Stimulated activated CD4-positive, alpha-beta T cell treated with anti-CD3 and anti-CD28 coated beads, Interleukin-1b, Interleukin-23, amount 100 ng/mL, for 4 hours (primary cell): Measurements from ENCODE around the gene TCF4.

Experiments
- DNase-seq, 2 donors: peaks; one replicate each; pipeline ENCODE4 v3.0.0-alpha.2; 2020; ENCODE audit warnings: low read depth in 2 of 2

TCF4 gene

DNA sequence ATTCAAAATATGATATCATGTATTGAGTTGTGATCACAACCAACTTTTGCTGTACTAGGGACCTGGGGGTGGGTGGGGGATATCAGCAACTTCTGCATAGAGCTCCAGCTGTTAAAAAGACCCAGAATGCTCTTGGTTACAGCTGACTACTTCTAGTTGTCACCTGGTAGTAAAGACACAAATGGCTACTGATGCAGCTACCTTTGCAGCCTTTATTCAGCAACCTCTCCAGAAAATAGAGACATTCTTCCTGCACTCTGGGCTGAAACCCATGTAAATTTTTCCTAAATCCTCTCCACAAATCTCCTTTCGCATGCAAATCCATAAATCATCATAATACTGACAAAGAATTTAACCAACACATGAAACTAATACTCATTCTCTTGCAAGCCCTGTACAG, 238.3 kb downstream of the TCF4 start:
- no peak for DNase-seq

- no peak for DNase-seq
Observed at GRCh38 chr18:55346961-55347740, 240.8 kb downstream of the TCF4 start.

GRCh38 chr18:55346387-55346786, 241.6 kb downstream of the TCF4 start:
- no peak for DNase-seq

DNA sequence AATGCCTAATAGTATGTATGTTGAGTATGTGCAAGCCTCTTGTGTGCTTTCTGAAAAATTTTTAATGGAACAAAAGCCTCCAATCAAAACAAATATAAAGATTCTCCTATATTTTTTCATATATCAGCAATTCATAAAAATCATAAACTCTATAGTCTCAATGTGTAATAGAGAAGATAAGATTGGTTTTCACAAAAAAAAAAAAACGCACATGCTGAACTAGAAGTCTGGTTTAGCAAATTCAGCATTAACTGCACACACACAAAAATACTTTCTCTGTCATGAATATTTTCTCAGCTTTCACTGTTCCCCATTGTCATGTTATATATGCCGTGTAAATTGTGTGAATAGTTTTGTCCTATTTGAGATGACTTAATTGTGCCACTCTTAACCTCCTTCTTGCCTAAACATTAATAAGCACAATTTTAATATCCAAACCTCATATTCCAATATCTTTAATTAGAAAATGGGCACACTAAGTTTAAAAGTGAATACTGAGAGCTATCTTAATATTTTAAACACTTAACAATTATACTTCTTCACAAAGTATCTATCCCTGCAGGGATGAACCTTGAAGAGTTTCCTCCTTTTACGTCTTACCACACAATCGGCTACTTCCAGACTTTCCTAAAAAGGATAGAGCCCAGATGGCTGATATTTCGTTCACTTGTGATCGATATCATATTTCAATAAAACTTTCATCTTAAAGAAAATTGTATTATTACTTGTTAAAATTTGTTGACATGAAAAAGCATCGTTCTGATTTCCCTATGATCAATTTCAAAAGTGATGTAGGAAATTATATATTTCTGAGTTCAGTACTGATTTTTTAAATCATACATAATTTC, 242.7 kb downstream of the TCF4 start:
- DNase-seq = no peak

GRCh38 chr18:55343396-55344073, 244.5 kb downstream of the TCF4 start:
- no peak for DNase-seq

GRCh38 chr18:55340998-55341397, 247.0 kb downstream of the TCF4 start:
- no peak for DNase-seq

DNA sequence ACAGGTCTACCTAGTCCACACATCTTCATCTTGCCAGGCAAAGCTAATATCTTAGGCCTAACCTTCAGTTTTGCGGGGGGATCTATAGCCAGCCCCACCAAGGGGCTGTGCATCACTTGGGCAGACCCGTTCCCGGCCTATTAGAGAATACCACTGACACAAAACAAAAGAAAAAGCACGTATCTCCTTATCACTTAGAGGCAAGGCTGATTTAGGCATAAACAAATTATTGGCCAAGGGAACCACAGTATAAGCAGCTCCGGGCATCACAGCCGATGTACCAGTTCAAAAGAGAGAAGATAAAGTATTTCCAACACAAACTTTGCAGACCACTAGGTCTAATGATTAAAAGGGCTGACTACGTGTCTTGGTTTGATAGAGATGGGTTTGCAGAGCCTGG, 248.0 kb downstream of the TCF4 start:
- no peak for DNase-seq

DNA sequence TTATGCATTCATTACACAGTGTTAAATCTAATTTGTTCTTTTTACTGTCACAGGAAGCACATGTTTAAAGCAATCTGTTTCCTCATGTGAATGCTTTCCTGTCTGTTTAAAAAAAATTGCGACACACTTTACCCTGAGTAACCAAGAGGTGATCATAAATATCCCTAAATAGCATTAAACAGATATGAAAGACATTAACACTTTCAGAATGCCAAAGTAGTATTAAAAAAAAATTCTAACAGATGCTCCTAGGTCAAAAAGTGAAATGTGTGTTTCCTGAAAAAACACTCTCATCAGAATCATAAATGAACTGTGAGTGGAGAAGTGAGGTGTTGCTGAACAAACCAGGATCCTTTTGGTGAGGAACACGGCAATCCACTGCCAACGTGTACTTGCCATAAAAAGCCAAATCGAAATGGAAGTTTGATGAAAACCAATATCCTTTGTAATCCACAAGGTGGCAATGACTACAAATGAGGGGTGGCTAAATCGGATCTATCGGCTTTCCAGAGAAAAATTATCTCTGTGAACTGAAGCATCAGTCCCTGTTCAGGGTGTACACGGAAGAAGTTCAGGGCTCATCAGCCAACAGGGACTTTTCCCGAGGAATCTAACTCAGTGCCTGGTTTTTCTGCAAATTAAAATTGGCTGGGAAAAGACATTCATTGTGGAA, 248.9 kb downstream of the TCF4 start:
- DNase-seq = no peak

DNA sequence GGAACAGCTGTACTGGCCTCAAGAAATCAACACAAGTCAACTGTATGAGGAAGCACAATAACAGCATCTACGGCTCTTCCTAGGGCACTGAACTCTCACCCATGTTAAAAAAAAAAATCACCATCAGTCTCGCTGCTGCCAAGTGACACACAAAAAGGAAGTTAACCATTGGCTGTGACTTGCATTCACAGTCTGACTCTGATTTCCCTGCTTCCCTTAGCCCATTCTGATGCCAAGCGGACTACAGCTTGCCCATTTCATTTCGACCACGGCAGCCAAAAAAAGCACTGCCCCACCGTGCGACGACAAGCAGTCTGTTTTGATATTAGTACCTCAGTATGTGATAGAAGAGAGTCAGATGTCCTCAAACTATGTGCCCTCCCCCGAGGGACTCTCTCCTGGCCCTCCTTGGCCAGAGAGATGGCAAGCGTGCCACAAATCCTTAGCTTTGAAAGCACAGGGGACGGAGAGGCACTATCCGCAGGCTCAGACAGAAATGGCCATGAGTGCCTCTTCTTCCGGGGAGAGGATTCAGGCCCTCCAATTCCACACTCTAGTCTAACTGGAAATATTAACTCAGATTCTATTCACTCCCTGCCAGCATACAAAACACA, 250.0 kb downstream of the TCF4 start:
- DNase-seq = no peak

DNA sequence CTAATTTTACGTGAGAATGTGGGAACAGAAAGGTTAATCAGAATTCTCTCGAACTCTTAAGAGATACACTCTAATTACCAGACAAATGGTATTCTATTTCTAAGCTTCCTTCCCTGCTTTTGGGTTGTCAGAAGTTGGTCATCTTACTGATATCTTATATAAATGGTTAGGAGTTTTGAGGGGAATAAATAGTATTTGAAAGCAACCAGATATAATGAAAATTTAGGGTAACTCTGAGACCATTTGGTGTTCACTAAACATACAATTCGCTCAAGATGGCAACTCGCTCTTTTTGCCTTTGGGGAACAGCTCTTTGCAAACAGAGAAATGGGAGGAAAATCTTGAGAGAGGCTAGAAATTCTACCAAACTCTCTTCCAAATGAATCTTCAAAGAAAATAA, 250.9 kb downstream of the TCF4 start:
- no peak for DNase-seq

GRCh38 chr18:55336438-55337100, 251.4 kb downstream of the TCF4 start:
- no peak for DNase-seq

DNA sequence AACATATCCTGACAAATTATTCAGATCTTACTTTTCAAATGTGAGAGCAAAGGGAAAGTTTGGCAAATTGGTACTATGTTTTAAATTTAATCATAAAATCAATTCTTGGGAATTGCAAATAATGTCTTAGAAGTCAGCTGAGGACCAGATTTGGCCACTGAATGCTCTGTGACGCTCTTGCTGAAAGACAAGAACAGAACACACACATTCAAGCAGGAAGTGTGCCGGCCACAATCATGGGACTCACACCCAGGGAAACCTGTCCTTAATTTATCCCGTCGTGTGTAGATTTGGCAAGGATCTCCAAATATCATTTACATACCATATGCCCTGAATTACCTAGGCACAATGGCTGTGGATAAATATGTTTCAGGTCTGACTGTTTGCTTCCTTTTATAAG, 253.1 kb downstream of the TCF4 start:
- DNase-seq = no peak

DNA sequence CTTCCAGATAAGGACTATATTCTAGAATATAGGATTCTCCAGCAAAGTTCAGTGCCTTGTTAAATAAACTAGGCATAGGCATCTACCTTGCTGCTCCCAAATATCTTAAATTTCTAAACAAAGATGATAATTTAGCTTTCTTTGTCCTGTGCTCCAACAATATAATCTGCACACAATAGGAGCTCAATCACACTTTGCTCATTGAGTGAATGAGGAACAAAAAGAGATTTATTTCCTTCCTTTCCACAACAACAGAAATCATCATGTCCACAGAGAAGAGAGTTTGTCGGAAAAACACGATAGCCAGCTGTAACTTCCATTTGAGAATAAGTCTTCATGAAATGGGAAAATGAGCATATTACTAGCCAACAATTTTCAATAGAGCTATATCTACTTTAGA, 256.7 kb downstream of the TCF4 start:
- no peak for DNase-seq

- DNase-seq = no peak
Observed at GRCh38 chr18:55328301-55328700, 259.7 kb downstream of the TCF4 start.

GRCh38 chr18:55327454-55327853, 260.5 kb downstream of the TCF4 start:
- DNase-seq = no peak

- DNase-seq = no peak
Observed at GRCh38 chr18:55326134-55326533, 261.9 kb downstream of the TCF4 start.

- no peak for DNase-seq
Observed at GRCh38 chr18:55324166-55324565, 263.8 kb downstream of the TCF4 start.

DNA sequence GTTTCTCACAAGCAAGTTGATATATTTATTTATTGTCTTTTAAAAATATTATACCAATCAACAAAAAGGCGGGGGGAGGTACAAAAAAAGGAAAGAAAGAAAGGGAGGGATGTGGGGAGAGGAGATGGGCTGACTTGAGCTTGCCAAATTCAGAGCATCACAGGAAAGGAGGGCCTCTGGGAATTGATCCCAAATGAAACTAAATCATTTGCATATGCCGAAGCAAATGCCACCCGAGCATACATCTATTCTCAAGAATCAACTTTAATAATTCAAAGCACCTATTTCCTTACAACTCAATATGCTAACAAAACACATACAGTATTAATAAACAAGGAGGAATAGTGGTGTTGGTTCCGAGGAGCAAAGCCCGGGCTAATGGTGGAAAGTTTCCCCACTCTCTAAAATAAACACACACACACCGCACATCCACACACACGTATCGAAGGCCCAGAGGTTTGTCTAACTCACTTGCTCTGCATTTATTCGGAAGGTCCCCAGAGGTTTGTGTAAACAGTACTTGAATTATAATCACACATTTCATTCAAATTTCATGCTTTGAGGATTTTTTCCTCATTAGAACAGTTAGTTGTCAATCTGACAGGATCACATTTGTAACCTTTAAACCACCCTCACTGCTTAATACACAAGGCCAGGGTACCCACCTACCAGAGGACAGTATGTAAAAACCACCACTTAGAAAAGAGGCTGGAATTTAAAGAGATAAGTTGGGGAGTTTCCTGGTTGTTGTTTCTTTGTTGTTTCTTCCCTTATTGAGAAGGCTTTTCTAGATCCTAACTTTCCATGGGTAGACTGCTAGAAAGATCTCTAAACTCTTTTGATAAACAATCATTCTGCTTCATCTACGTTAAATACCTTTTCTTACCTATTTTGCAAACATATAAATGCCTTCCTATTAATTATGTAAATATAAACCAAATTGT, 264.7 kb downstream of the TCF4 start:
- no peak for DNase-seq

- DNase-seq = no peak
Observed at GRCh38 chr18:55322178-55322735, 265.7 kb downstream of the TCF4 start.
